HFF-Myc (cell line): ENCODE data around the gene ARIH1.
"Not testable (repeated sequence)": the region's sequence is repeated elsewhere in the genome, so short reads cannot be mapped to it uniquely, and the experiment has no call there.

Experiments used
- DNase-seq: peaks from one replicate; pipeline ENCODE4 v3.0.0-alpha.2; 2011; ENCODE audit warnings: low read depth; ENCODE audit errors: extremely low read depth
- H3K4me3 ChIP-seq: replicated peaks from 2 replicates; pipeline ENCODE4 v1.5.1; 2011; ENCODE audit warnings: low read depth, mild to moderate bottlenecking, control low read depth, low read length
- TF ChIP-seq, protein P1 (sequence below): IDR thresholded peaks from 2 replicates; pipeline ENCODE4 v1.5.1; 2012; ENCODE audit warnings: mild to moderate bottlenecking, low read depth, low read length, control low read depth; ENCODE audit errors: missing control alignments

ARIH1 gene, protein sequence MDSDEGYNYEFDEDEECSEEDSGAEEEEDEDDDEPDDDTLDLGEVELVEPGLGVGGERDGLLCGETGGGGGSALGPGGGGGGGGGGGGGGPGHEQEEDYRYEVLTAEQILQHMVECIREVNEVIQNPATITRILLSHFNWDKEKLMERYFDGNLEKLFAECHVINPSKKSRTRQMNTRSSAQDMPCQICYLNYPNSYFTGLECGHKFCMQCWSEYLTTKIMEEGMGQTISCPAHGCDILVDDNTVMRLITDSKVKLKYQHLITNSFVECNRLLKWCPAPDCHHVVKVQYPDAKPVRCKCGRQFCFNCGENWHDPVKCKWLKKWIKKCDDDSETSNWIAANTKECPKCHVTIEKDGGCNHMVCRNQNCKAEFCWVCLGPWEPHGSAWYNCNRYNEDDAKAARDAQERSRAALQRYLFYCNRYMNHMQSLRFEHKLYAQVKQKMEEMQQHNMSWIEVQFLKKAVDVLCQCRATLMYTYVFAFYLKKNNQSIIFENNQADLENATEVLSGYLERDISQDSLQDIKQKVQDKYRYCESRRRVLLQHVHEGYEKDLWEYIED

DNA sequence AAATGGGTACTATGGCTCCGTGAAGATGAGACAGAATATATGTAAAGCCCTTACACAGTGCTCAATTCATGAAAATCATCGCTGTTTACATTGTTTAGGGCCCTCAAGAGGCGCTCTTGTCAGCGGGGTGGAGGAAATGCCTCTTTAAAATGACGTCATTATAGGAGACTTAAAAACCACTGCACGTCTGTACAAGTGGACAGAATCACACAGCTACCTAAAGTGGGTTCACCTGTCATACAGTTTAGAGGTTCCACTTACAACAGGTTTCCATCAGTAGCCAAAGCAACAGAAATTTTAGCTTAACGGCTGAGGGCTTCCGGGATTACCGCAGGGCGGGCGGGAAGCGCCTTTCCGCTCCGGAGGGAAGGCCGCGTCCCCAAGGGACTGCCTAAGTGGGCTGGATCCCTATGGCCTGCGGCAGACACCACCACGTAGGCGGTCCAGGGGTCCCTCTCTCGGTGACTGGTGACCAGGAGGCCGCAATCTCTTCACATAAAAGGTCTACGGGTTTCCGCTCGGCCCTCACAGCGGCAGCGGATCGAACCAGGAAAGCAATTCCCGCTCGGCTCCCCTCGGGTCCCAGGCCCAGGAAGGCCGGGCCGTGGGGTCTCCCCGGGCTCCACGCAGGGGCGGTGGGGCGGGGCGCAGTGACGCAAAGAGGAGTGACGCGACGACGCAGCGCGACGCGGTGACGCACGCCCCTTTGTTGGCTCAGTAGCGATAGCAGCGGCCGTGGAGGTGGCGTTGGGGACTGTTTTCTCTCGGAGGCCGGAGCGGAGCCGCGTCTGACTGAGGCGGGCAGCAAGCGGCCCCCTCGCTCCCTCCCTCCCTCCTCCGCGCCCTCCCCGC, at the start of gene ARIH1:
Gene ARIH1, plus strand, starts transcription at position 717 of the 852 bp plus-strand sequence. CDS start 310 bp downstream, outside the sequence.
- DNase-seq = peak; percentile 76
- TF ChIP-seq, protein P1, sequence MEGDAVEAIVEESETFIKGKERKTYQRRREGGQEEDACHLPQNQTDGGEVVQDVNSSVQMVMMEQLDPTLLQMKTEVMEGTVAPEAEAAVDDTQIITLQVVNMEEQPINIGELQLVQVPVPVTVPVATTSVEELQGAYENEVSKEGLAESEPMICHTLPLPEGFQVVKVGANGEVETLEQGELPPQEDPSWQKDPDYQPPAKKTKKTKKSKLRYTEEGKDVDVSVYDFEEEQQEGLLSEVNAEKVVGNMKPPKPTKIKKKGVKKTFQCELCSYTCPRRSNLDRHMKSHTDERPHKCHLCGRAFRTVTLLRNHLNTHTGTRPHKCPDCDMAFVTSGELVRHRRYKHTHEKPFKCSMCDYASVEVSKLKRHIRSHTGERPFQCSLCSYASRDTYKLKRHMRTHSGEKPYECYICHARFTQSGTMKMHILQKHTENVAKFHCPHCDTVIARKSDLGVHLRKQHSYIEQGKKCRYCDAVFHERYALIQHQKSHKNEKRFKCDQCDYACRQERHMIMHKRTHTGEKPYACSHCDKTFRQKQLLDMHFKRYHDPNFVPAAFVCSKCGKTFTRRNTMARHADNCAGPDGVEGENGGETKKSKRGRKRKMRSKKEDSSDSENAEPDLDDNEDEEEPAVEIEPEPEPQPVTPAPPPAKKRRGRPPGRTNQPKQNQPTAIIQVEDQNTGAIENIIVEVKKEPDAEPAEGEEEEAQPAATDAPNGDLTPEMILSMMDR = peak; percentile 40
- peak within 1 kb of the TSS; percentile 53 for H3K4me3 ChIP-seq

DNA sequence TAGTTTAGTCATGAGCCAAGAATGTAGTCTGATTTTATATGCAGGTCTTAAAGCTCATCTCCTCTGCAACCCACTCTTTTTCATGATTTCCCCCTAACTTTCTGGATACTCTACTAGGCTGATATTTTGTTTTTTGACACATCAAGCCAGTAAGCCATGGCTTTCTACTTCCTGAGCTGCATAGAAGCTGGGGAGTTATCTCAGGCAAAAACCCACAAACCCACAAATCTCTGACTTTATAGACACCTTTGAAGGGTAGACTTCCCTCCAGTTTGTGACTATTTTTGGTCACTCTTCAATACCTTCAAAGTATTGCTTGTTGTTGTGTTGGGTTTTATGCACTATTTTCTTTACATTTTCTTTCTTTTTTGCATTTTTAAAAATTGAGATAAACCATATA, 47.4 kb upstream of the ARIH1 start:
- no peak for DNase-seq
- H3K4me3 ChIP-seq = no peak overlapping the region
- TF ChIP-seq, protein P1 = no peak

DNA sequence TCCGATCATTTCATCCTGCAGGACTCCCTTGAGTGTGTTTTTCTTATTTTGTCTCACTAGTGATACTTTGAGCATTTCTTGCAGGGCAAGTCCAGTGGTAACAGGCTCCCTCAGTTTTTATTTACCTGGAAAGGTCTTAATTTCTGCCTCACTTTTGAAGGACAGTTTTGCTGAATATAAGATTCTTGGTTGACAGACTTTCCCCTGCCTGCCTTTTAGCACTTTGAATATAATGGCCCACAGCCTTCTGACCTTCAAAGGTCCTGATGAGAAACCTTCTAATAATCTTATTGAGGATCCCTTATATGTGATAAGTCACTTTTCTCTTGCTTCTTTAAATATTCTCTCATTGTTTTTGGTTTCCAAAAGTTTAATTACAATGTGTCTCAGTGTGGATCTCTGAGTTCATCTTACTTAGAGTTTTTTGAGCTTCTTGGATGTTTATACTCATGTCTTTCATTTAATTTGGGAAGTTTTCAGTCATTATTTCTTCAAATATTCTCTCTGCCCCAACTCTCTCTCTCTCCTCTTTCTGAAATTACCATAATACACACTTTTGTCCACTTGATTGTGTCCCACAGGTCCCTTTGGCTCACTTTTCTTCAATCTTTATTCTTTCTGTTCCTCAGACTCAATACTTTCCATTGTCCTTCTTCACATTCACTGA, 36.3 kb upstream of the ARIH1 start:
- TF ChIP-seq, protein P1 = no peak
- no peak overlapping the region for H3K4me3 ChIP-seq
- DNase-seq = no peak

DNA sequence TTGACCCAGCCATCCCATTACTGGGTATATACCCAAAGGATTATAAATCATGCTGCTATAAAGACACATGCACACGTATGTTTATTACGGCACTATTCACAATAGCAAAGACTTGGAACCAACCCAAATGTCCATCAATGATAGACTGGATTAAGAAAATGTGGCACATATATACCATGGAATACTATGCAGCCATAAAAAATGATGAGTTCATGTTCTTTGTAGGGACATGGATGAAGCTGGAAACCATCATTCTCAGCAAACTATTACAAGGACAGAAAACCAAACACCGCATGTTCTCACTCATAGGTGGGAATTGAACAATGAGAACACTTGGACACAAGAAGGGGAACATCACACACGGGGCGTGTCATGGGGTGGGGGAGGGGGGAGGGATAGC, 31.3 kb upstream of the ARIH1 start:
- not testable (repeated sequence) for DNase-seq, H3K4me3 ChIP-seq

DNA sequence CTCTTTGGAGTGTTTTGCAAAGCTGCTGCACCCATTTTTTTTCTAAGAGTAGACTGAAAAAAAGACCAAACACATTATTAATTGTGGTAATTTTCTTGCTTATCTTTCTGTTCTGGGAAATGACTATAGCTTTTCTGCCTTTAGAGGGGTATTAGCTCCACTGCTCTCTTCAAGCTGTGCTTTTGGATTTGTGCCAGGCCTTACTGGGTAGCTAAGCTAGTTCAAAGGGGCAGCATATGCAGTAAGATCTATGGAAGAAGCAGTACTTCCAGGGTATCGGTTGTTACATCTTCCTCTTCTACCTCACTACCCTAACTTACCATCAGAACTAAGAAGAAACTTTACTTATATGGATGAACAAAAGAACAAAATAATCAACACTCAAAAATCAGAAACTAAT, 28.7 kb upstream of the ARIH1 start:
- TF ChIP-seq, protein P1 = no peak
- no peak overlapping the region for H3K4me3 ChIP-seq
- DNase-seq = no peak

DNA sequence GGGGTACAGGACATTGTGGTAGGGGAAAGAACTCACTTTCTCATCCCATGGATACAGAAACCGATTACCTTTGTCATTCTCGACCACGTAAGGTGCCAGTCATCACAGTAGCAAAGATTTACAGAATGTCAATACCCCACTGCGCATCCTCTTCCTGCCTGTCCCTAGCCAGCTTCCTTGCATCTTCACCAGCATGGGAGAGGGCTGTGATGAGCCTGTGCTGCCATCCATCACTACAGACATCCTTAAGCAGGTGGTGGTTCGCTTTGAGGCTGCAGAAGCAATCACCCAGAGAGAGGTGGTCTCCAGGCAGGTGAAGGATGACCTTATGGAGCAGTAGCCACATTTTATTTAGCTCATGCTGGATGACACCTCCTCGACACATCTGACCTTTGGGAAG, 23.3 kb upstream of the ARIH1 start:
- TF ChIP-seq, protein P1 = no peak
- no peak for DNase-seq
- H3K4me3 ChIP-seq = no peak overlapping the region
